Measurements from ENCODE around the gene FAM50B.

The FAM50B gene

GRCh38 chr6:3848925-3849605 is at the start of gene FAM50B:
TSS of gene FAM50B (plus strand) at chr6:3849373. CDS start at chr6:3849812, 439 bp downstream.
- peak; percentile 95 for DNase-seq

GRCh38 chr6:3799719-3800118 is 49.5 kb upstream of the FAM50B start:
- no peak for DNase-seq

- no peak for DNase-seq
Observed at GRCh38 chr6:3800850-3801591, 48.2 kb upstream of the FAM50B start.

- no peak for DNase-seq
Observed at GRCh38 chr6:3801960-3802359, 47.2 kb upstream of the FAM50B start.

- DNase-seq: no peak
Observed at GRCh38 chr6:3803627-3804468, 45.3 kb upstream of the FAM50B start.

GRCh38 chr6:3804964-3805363 is 44.2 kb upstream of the FAM50B start:
- DNase-seq: no peak

GRCh38 chr6:3805448-3806123 is 43.6 kb upstream of the FAM50B start:
- DNase-seq: no peak

GRCh38 chr6:3806169-3806922 is 42.8 kb upstream of the FAM50B start:
- no peak for DNase-seq

GRCh38 chr6:3808199-3808598 is 41.0 kb upstream of the FAM50B start:
- no peak for DNase-seq

GRCh38 chr6:3808759-3809514 is 40.2 kb upstream of the FAM50B start:
- no peak for DNase-seq

- no peak for DNase-seq
Observed at GRCh38 chr6:3809515-3809891, 39.7 kb upstream of the FAM50B start.

GRCh38 chr6:3809982-3810381 is 39.2 kb upstream of the FAM50B start:
- DNase-seq: no peak

GRCh38 chr6:3811191-3811590 is 38.0 kb upstream of the FAM50B start:
- no peak for DNase-seq

GRCh38 chr6:3812596-3812995 is 36.6 kb upstream of the FAM50B start:
- no peak for DNase-seq

- no peak for DNase-seq
Observed at GRCh38 chr6:3813150-3813780, 35.9 kb upstream of the FAM50B start.

- DNase-seq: no peak
Observed at GRCh38 chr6:3813918-3814317, 35.3 kb upstream of the FAM50B start.

GRCh38 chr6:3814539-3814938 is 34.6 kb upstream of the FAM50B start:
- no peak for DNase-seq

- DNase-seq: no peak
Observed at GRCh38 chr6:3816251-3816650, 32.9 kb upstream of the FAM50B start.

GRCh38 chr6:3819161-3820110 is 29.7 kb upstream of the FAM50B start:
- no peak for DNase-seq

- no peak for DNase-seq
Observed at GRCh38 chr6:3820563-3820962, 28.6 kb upstream of the FAM50B start.
